HG02678 (cell line): ENCODE measurements around the gene THADA.

Experiments
- ATAC-seq: cut with Tn5 transposase; IDR thresholded peaks from one replicate; pipeline ENCODE4 v1.9.1; 2021; ENCODE audit warnings: mild to moderate bottlenecking, moderate library complexity; ENCODE audit not compliant: unreplicated experiment

Gene THADA

GRCh38 chr2:43228321-43228751 lies 367.5 kb downstream of the THADA start:
- ATAC-seq = no peak

DNA sequence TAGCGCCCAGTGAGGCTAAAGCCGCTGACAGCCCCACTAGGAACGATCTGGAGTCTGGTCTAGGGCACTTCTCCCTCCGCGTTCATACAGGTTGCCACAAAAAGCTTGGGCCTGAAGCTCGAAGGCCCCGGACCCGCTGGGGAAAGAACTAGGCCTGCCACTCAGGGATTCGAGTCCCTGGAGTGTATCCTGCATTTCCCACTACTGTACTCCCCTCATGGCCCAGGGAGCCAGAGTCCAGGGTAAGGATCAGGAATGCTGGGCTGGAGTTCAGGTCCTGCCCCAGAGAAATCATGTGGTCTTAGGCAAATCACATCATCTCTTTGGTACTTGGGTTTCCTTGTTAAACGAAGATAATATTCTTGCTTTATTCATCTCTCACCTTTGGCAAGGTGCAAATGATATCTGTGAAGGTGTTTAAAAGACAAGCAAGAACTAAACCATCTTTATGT lies 368.0 kb downstream of the THADA start:
- no peak for ATAC-seq

DNA sequence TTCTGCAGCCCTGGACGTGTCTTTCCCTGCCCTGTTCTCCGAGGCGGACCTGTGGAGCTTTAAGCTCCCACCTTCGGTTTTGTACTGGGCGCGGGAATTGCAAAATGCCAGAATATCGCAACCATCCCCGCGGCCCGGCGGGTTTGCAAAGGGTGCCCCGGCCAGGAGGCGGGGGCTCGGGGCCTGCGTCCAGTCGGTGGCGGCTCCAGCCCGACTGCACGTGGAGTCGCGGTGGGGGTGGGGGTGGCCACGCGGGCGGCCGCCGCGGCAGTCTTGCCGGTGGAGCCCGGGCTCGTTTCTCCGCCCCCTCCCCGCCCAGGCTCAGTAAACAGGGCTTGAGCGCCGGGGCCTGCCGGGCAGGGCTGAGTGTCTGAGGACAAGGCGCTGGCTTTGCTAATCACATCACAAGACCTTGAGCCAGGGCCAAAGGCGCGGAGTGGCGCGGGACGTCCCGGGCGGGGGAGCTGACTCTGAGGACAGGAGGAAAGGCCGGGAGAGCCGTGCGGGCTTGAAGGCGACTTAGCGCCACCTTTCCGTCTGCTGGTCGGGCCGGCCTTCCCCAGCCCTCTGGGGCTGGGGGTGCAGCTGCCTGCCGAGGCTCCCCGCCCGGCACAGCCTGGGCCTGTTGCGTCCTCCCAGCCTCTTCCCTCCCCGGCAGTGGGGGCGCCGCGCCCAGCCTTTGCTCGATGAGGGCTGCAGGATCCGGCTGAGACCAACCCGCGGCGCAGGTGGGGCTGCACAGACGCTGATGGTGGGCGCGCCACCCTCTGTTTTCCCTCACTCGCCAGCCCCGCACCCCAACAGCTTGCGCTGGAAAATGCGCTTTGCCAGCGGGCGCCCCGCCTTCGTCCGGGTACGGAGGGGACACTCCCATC lies 368.6 kb downstream of the THADA start:
- no peak for ATAC-seq

DNA sequence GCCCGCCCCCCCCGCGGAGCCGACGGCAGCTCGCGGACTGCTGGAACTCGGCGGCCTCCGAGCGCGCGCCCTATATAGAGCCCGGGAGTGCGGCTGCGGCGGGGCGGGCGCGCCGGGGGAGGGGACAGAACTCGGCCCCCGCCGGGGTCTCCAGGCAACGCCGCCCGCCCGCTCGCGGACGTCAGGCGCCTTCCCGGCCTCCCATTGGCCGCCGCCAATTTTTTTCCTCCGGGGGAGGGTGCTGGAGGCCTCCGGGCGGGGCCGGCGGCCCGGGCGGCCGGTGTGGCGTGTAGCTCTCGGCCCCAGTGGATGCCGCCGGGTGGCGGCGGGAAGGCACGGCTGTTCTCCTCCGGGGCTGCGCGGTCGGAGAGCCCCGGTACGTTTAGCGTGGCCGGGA lies 369.3 kb downstream of the THADA start, which contains the start of gene ZFP36L2:
ZFP36L2 (minus strand) TSS at position 49 of the 397 bp plus-strand sequence. CDS start 291 bp downstream, outside the sequence.
- peak; percentile 64 for ATAC-seq

DNA sequence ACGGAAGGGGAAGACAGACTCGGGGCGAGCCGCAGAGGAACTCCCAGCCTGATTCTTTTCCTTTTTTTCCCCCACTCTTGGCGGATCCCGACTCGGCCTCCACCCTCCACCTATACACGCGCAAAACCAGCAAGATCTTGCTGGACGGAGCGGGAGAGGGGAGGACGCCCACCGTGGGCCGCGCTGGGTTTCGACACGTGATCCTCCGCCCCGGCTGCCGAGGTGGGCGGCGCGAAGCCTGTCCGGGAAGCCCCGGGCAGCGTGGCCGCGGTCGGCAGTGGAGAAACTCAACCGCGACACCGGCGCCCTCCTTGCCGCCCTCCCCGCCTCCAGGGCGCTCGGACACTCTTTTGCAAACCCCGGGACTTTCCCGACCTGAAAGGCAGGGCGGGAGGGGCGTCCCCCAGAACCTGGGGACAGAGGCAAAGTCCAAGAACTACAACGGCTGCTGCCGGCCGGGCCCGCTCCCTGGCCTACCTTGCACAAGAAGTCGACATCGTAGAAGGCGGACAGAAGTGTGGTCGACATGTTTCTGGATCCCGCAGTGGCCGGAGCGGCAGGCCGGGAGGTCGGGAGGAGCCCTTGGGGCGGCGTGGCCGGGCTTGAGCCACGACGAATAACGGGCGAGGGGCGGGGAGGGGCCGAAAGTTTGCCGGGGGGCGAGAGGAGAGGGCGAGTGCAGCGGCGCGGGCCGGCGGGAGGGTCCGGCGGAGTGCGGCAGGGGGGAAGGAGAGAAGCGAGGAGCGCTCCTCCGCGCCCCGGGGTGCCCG lies 369.9 kb downstream of the THADA start:
- peak; percentile 30 for ATAC-seq

DNA sequence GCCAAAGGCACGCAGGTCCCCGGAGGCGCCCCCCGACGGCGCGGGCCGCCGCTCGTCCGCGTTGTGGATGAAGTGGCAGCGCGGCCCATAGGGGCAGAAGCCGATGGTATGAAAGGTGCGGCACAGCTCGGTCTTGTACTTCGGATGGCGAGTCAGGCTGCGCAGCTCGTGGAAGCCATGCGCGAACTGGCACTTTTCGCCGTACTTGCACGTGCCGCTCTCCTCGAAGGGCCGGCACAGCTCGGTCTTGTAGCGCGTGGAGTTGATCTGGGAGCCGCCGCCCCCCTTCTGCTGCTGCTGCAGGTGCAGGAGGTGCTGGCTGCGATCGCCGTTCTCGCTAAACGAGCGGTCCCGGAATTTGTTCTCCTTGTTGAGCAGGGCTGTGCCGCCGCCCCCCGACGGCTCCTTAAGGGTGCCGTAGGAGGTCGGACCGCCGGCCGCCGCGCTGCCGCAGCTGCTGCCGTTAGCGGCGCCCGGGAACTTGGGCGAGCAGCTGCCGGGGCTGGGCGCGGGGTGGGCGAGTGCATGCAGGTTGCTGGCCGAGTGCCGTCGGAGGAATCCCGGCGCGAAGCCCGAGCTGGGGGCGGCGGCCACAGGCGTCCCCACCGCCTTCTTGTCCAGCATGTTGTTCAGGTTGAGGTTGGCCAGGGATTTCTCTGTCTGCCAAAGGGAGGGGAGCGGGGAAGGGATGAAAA lies 370.6 kb downstream of the THADA start:
- peak; percentile 0 for ATAC-seq

- ATAC-seq = no peak
These were observed 371.2 kb downstream of the THADA start for GRCh38 chr2:43224571-43225092.

DNA sequence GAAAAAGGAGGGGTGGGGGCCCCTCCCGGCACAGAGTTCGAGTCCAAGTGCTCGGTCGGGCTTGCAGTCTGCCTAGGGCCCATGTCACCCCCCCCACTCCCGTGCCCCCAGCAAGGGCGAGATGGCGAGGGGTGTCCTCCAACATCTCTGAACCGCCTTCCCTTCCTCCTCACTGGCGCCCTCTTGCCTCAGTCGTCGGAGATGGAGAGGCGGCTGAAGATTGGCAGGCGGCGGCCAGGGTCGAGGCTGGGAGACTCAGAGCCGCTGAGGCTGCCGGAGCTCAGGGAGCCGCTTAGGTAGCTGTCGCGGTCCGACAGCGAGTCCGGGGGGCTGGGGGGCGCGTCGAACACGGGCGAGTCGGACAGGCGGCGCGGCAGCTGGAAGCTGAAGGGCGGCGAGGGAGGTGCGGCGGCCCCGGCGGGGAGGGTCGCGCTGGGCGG lies 371.7 kb downstream of the THADA start:
- no peak for ATAC-seq

DNA sequence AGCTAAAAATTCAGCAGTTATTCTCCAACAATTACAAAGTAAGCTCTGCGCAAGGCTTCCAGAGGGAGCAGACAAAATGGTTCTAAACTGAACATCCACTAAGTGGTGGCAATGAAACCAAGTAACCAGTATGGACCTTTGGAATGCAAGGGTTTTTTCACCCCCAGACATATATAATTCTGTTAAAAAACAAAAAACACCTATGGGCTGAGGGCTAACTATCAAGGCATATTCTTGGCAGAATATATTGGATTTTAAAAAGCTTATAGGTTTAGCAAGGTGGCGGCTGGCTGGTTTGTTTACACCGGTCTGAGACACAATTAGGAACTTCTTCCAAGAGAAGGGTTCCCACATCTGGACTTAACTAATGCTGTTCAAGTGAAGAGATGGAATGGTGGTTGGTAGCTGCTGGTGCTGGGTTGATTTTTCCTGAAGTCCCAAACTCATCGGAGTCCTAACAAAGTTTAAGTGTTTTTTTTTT lies 372.3 kb downstream of the THADA start:
- no peak for ATAC-seq

DNA sequence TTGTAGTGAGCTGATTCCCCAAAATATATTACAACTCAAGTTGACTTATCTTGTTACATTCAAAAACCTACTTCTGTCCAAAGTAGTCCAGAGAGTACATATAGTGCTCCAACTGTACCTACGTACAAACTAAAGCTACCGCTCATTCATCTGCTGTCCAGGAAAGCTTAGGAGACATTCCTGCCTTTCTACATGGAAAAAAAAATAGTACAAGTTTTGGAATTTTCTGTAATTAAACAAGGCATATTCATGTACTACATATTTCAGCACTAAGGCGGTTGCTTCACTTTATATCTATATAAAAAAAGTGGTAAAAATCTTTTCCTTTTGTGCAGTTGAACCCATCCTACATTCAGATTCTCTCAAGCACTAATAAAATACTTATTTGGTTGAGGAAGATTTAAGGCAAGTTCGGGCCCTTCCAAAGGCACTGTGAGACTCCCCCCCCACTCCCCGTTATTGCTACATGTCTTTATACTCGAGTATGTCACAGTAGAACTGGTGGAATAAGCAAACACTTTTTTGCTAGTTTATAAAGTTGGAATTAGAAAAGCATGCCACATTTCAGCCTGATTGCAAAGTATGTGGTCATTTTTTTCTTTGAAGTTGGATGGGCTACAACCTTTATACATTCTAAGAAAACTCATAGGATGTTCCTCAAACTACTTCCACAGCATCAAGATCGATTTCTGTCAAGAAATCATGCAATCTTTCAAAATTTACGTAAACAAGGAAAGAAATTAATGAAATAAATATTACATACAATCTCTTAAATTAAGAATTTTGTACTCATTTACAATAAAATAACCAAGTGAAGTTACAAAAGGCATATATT lies 373.1 kb downstream of the THADA start:
- no peak for ATAC-seq

DNA sequence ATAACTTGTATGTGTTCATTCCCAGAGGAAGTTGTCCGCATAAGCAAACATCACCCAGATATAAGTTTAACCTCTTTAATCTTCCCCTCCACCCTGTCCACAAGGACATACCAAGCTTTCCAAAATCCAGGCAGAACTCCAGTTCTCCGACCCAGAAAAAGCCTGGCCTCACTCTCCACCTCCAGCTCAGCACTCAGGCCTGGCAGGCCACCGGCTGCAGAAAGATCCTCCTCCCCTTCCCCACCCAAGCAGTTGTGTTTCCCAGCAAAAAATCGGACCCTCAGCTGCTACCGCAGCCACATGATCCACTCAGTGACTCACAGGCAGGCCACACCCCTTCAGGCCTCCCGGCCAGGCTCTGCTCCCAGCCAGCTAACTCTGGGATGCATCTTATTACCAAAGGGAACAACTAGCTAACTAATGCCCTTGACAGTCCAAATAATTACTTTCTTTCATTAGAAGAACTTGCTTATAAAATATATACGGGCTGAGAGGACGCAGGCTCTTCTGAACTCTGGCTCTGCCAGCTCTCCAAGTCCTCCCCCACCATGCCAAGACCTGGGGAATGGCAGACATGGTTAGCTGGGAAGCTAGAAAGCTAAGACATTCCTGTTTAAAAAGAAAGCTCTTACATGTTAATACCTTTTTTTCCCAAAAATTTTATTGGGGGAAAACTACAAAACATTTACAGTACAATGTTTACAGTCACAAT lies 373.9 kb downstream of the THADA start:
- no peak for ATAC-seq

DNA sequence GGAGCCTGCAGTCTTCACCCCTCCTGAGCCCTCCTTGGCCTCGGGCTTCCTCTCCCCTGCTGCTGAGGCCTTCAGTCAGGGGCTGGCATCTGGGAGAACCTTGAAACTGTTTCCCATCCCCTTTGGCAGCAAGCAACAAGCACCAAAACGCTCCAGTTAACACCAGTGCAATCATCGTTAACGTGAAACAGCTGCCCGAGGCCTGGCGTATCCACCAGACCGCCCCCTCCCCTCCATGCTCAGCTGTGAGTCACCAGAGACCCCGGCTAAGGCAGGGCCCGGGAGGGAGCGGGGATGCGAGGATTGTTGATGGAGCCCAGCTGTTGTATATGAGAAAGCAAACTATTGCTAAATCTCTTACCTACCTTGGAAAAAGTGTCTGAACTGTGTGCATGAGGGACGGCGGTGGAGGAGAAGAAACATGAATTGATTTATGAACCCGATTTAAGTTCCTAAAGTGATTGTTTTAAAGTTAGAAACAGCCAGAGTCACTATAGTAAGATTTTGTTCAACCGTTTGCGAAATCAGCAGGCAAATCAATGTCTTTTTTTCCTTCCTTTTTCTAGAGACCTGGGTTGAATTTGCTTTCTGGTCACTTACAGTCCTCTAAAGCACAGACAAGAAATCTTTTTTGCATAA lies 374.6 kb downstream of the THADA start:
- ATAC-seq = no peak

- ATAC-seq = no peak
These were observed 375.1 kb downstream of the THADA start for GRCh38 chr2:43220760-43221123.

- no peak for ATAC-seq
These were observed 375.5 kb downstream of the THADA start for GRCh38 chr2:43220229-43220751.

DNA sequence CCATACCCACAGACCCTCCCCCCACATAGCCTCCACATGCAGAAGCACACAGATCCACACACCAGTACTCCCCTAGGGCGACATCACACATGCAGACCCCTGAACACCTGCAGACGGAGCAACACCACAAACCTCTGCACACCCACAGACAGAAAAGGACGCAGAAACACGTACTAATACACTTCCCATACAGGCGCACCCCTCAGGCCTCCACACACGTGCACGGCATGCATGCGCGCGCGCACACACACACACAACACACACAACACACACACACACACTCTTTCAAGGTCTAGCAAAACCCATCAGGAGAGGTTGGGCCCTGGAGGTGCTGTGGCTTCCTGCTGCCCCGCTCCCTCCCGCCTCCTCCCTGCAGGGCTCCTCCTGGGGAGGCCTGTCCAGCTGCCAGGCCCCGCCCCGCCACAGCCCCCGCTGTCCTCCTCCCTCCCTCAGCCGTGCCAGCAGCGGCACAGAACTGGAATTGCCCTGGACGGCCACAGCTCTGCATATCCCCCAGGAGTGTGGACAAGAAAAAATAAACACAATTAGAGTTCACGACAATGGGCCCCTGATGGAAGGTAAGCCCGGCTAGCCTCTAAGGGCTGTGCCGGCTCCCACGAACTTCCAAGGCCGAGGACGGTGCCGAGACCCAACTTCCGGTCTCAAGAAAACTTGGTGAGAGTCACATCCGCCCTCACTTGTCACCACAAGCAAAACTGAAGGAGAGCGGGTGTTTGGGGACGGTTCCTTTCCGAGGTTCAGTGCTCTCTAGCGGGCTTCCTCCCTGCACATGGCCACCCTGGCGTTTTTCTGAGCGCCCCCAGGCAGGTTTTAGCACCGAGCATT lies 376.2 kb downstream of the THADA start:
- peak; percentile 61 for ATAC-seq

- peak; percentile 49 for ATAC-seq
These were observed 377.0 kb downstream of the THADA start for GRCh38 chr2:43218702-43219382.

- peak; percentile 0 for ATAC-seq
These were observed 377.6 kb downstream of the THADA start for GRCh38 chr2:43218155-43218701.
